T-helper 1 cell treated with Interleukin-12 subunit alpha and Interleukin-12 subunit beta and Interleukin-4 antibody, amounts not matched to agents 30 μg/mL and 1 μg/mL, for 36 hours (primary cell): ENCODE results near the gene BMPR1B.

Experiments used
- H3K27ac Mint-ChIP-seq: one replicate; pipeline ENCODE4 v1.8.0; 2021; ENCODE audit warnings: mild to moderate bottlenecking, mixed read lengths
- H3K27me3 Mint-ChIP-seq: one replicate; pipeline ENCODE4 v1.8.0; 2021; ENCODE audit warnings: low read depth, mixed read lengths
- H3K36me3 Mint-ChIP-seq: one replicate; pipeline ENCODE4 v1.8.0; 2021; ENCODE audit warnings: low read depth, mixed read lengths
- H3K4me1 Mint-ChIP-seq: one replicate; pipeline ENCODE4 v1.8.0; 2021; ENCODE audit warnings: low read depth, mixed read lengths
- H3K4me3 Mint-ChIP-seq: one replicate; pipeline ENCODE4 v1.8.0; 2021; ENCODE audit warnings: mild to moderate bottlenecking, moderate library complexity, mixed read lengths
- H3K9me3 Mint-ChIP-seq: one replicate; pipeline ENCODE4 v1.8.0; 2021; ENCODE audit warnings: mixed read lengths

Gene BMPR1B

DNA sequence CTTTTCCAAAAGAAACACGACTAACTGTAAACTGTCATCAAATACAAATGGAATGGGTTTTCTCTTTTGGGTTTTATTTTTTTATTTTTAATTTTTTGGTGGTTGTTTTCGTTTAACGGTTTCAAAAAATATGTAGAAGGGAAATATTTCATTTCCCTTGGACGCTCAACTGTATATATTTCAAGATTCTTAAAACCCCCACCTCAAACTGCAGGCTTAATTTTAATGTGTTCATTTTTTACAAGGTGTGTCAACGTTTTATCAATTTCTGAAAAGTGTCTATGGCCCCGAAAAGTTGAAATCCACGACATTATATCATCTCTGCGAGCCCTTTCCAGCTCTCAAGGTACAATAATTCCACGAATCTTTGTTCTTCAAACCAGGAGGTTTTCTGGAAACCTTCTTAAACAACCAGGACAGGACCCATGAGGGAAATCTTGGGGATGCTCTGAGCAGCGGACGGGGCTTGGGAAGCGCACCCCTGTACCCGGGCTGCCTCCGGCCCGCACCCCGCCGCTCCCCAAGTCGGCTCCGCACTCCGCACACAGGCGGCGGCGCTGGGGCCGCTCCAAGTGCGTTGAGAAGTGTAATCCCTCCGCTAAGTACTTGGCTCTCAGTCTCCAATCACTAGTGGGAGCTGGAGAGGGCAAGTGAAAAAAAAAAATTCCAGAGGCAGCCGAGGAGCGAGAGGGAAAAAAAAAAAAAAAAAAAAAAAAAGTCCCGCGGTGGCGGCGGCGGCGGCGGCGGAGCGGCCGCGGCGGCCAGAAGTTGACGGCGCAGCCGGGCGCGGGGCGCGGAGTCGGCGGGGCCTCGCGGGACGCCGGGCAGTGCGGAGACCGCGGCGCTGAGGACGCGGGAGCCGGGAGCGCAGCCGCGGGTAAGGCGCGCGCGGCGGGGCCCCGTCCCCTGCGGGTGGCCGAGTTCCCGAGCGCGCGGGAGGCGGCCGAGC lies at the start of gene BMPR1B:
BMPR1B (plus strand) TSS at position 764 of the 949 bp plus-strand sequence. CDS start 346,470 bp downstream, outside the sequence.
- Mint-ChIP-seq H3K4me1 (peaks cover 8% of the 10 kb centered on the region), H3K27me3 (peaks cover 75% of the 10 kb centered on the region), H3K27ac (no peak within 1 kb of the TSS), H3K36me3 (no peaks in the 10 kb centered on the region), H3K9me3 (no peaks in the 10 kb centered on the region), H3K4me3 (peak within 1 kb of the TSS; percentile 63)

- Mint-ChIP-seq H3K27me3 (no peaks in the 10 kb centered on the region), H3K27ac (no peak overlapping the region), H3K4me3 (no peak overlapping the region), H3K9me3 (no peaks in the 10 kb centered on the region), H3K36me3 (no peaks in the 10 kb centered on the region), H3K4me1 (no peaks in the 10 kb centered on the region)
Measured at GRCh38 chr4:94711635-94712034, 46.1 kb upstream of the BMPR1B start.

DNA sequence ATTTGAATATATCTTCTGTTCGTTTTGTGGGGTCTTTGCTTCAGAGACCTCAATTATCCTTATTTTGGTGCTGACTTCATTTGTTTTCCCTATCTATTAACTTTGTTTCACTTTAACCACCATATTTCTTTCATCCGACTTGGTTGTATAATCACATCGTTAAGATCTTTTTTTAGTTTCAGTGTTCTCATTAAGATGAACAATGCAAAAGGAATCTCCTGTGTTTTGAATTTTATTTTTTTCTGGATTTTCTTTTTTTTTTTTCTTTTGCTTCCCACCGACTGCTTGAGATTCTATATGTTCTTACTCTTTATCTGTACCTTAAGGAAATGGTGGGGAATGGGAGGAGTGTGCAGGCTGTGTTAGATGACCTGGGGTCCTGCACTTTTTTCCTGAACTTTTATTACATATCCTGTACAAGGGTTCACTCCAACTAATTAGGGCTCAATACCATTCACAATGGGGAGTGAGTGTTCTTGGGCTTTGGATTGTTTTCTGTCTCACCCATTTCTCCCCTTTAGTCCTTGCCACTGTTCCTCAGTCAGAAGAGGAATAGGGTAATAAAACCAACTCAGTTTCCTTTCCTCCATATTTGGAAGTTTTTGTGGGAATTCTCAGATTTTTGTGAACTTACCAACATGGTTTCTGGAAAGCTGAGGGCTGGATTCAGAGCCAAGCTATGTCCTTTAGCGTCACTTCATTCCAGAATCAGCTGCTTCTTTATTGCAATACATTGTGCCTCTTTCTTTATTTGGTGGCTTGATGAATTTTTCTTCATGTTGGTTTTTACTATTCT lies 43.2 kb upstream of the BMPR1B start:
- H3K4me1 Mint-ChIP-seq = no peaks in the 10 kb centered on the region
- no peak overlapping the region for H3K27ac Mint-ChIP-seq
- H3K9me3 Mint-ChIP-seq = no peaks in the 10 kb centered on the region
- H3K27me3 Mint-ChIP-seq = no peaks in the 10 kb centered on the region
- H3K36me3 Mint-ChIP-seq = no peaks in the 10 kb centered on the region
- no peak overlapping the region for H3K4me3 Mint-ChIP-seq

GRCh38 chr4:94715726-94716125 lies 42.0 kb upstream of the BMPR1B start:
- Mint-ChIP-seq H3K36me3 (no peaks in the 10 kb centered on the region), H3K27me3 (no peaks in the 10 kb centered on the region)

DNA sequence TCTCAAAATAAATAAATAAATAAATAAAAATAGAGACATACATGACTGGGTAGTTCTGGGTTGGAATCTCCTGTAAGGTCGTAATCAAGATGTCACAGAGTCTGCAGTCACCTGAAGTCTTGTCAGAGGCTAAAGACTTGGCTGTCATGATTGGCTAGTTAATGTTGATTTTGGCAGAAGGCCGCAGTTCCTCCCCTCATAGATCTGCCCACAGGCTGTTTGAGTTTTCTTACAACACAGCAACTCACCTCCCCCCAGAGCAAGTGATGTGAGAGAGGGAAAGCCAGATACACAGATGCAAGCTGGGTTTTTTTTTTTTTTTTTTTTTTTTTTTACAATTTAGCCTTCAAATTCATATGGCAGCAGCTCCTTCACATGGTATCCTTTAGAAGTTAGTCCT lies 36.4 kb upstream of the BMPR1B start:
- Mint-ChIP-seq H3K36me3 (no peaks in the 10 kb centered on the region), H3K4me3 (no peak overlapping the region), H3K9me3 (no peaks in the 10 kb centered on the region), H3K4me1 (no peaks in the 10 kb centered on the region), H3K27ac (no peak overlapping the region), H3K27me3 (peaks cover 4% of the 10 kb centered on the region)

More at GRCh38 chr4:94715726-94716125, 42.0 kb upstream of the BMPR1B start:
- H3K27ac Mint-ChIP-seq = no peak overlapping the region
- H3K4me3 Mint-ChIP-seq = no peak overlapping the region
- no peaks in the 10 kb centered on the region for H3K4me1 Mint-ChIP-seq
- no peaks in the 10 kb centered on the region for H3K9me3 Mint-ChIP-seq

GRCh38 chr4:94722270-94722669 lies 35.5 kb upstream of the BMPR1B start:
- H3K9me3 Mint-ChIP-seq = no peaks in the 10 kb centered on the region
- H3K4me1 Mint-ChIP-seq = no peaks in the 10 kb centered on the region
- no peak overlapping the region for H3K27ac Mint-ChIP-seq
- H3K27me3 Mint-ChIP-seq = peaks cover 4% of the 10 kb centered on the region
- no peak overlapping the region for H3K4me3 Mint-ChIP-seq
- H3K36me3 Mint-ChIP-seq = no peaks in the 10 kb centered on the region

DNA sequence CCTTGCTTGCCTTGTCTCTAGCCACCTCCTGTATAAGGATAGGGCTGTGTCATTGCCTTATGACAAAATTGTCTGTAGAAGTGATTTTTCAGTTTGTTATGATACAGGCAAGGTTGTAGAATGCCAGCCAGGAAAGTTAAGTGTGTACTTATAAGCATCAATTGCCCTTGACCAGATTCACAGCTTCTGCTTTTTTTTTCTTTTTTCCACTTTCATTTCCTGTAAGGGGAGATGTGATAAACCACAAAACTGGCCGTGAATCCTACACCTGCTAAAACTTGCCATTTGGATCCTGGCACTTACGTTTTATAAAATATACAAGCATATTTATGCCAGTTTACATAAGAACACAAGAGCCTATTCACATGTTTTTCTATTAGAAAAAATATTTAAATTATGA lies 35.0 kb upstream of the BMPR1B start:
- no peaks in the 10 kb centered on the region for H3K36me3 Mint-ChIP-seq
- no peaks in the 10 kb centered on the region for H3K4me1 Mint-ChIP-seq
- H3K9me3 Mint-ChIP-seq = no peaks in the 10 kb centered on the region
- H3K4me3 Mint-ChIP-seq = no peak overlapping the region
- peaks cover 4% of the 10 kb centered on the region for H3K27me3 Mint-ChIP-seq
- H3K27ac Mint-ChIP-seq = no peak overlapping the region

DNA sequence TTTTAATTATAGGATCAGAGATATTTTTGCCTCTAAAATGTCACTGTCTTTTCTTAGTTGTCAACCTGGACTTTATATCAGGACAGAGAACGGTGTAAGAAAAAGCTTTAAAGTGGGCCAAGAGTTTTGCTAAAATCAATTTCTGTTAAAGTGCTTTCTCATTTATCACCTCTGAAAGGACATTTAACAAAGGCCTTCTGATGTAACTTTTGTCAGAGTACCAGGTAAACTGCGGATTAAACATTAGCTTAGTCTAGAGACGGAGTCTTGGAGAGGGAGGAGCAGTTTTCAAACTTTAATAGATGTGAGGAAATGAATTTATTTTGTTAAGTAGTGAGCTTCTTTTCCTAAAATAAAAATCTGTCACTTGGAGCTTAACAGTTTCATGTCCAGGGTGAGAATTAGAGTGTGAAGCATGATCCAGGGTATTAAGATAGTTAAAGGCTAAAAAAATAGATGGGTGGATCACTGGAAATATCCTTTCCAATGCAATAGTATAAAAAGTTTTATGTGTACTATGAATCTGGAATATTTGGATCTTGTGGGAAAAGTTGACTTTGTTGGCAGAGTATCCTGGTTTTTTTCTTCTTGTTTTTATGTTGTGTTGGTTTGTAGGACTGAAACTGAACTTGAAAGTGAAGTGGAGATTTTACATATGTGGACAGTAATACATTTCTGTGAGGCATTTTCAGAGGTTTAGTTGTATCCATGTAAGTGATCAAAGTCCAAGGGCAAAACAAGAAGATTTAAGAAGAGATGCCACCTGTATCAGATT lies 33.6 kb upstream of the BMPR1B start:
- H3K27me3 Mint-ChIP-seq = peaks cover 4% of the 10 kb centered on the region
- no peak overlapping the region for H3K27ac Mint-ChIP-seq
- H3K4me3 Mint-ChIP-seq = no peak overlapping the region
- no peaks in the 10 kb centered on the region for H3K4me1 Mint-ChIP-seq
- no peaks in the 10 kb centered on the region for H3K36me3 Mint-ChIP-seq
- no peaks in the 10 kb centered on the region for H3K9me3 Mint-ChIP-seq

- H3K36me3 Mint-ChIP-seq = no peaks in the 10 kb centered on the region
- H3K27me3 Mint-ChIP-seq = peaks cover 4% of the 10 kb centered on the region
- no peaks in the 10 kb centered on the region for H3K9me3 Mint-ChIP-seq
- H3K4me3 Mint-ChIP-seq = no peak overlapping the region
- no peak overlapping the region for H3K27ac Mint-ChIP-seq
- H3K4me1 Mint-ChIP-seq = no peaks in the 10 kb centered on the region
Measured at GRCh38 chr4:94726524-94727123, 31.1 kb upstream of the BMPR1B start.

GRCh38 chr4:94728056-94728766 lies 29.5 kb upstream of the BMPR1B start:
- peaks cover 4% of the 10 kb centered on the region for H3K27me3 Mint-ChIP-seq
- H3K4me3 Mint-ChIP-seq = no peak overlapping the region
- H3K36me3 Mint-ChIP-seq = no peaks in the 10 kb centered on the region
- H3K27ac Mint-ChIP-seq = no peak overlapping the region
- no peaks in the 10 kb centered on the region for H3K9me3 Mint-ChIP-seq
- H3K4me1 Mint-ChIP-seq = no peaks in the 10 kb centered on the region

GRCh38 chr4:94732358-94732698 lies 25.4 kb upstream of the BMPR1B start:
- H3K27me3 Mint-ChIP-seq = no peaks in the 10 kb centered on the region
- no peak overlapping the region for H3K4me3 Mint-ChIP-seq
- no peaks in the 10 kb centered on the region for H3K9me3 Mint-ChIP-seq
- H3K27ac Mint-ChIP-seq = no peak overlapping the region
- H3K36me3 Mint-ChIP-seq = no peaks in the 10 kb centered on the region
- H3K4me1 Mint-ChIP-seq = no peaks in the 10 kb centered on the region

- H3K4me1 Mint-ChIP-seq = no peaks in the 10 kb centered on the region
- H3K4me3 Mint-ChIP-seq = no peak overlapping the region
- H3K27me3 Mint-ChIP-seq = peaks cover under 1% of the 10 kb centered on the region
- peaks cover 3% of the 10 kb centered on the region for H3K9me3 Mint-ChIP-seq
- no peaks in the 10 kb centered on the region for H3K36me3 Mint-ChIP-seq
- H3K27ac Mint-ChIP-seq = no peak overlapping the region
Measured at GRCh38 chr4:94739741-94740140, 18.0 kb upstream of the BMPR1B start.

- H3K27ac Mint-ChIP-seq = no peak overlapping the region
- peaks cover 4% of the 10 kb centered on the region for H3K27me3 Mint-ChIP-seq
- no peaks in the 10 kb centered on the region for H3K4me1 Mint-ChIP-seq
- H3K36me3 Mint-ChIP-seq = no peaks in the 10 kb centered on the region
- H3K4me3 Mint-ChIP-seq = no peak overlapping the region
- H3K9me3 Mint-ChIP-seq = peaks cover 3% of the 10 kb centered on the region
Measured at GRCh38 chr4:94741304-94741703, 16.5 kb upstream of the BMPR1B start.
